ENCODE measurements around the gene P2RX6. TPM values are rescaled to one million over a fixed set of nuclear protein-coding genes. Genes with fewer than 3 reads are reported as not detected.

P2RX6 gene
- polyA plus RNA-seq, 1 of the 3 experiments (the other 2 are of a cell fraction) = 7.1 TPM

DNA sequence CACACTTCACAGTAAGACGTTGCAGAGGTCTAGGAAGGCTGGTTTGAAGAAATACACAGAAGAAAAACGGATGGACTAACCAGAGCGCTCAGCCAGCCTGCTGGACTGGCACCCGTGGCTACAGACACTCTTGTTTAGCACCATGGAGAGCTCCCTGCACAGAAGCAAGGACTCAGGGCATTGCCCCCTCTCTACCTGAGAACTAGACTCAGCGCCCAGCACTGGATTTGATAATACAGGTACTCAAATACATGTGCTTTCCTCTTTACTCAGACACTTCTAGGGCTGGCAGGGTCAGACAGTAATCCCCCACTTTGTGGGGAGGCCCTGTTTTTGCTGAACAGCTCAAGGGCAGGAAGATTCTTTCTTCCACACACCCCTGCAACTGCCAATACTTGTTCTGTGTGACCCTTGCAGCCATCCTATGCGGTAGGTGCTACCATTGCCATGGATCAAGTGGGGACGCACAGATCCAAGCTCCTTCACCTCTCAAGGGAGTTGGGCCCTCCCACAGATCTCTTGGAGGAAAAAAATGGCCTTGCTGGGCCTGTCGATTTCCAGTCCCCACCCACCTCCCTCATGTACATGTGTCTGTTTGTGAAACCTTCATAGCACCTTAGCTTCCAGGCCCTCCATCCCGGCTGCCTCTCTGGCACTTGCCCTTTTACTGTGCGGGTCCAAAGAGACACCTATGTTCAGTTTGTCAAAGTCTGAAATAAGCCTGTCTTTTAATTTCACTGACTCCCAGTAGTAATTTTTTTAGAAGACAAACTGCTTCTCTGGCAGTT lies 5.1 kb upstream of the P2RX6 start:
- DNase-seq = no peak
- 74% methylated on average over 8 of the region's 10 CpGs for WGBS (ENCODE audit: low lambda C conversion rate)
- no peak overlapping the region for H3K4me3 ChIP-seq (ENCODE audit: low read depth in 2 of 2, low read length in 1 of 2)
- peaks cover 7% of the 10 kb centered on the region; the same call in 1 of the 2 replicates for H3K79me2 ChIP-seq (ENCODE audit: insufficient read depth)
- ChIA-PET CTCF (interaction anchor here (1.0 kb wide), 1 partner anchor 28 kb away, joined by 3 read pairs; the partner anchor contains the start of gene LZTR1), POLR2A (interaction anchor here (1.2 kb wide), 1 partner anchor 28 kb away, joined by 3 read pairs; the partner anchor contains the start of gene LZTR1)
- no peak overlapping the region for H3K27ac ChIP-seq (ENCODE audit: low read depth in 2 of 2, low read length in 1 of 2)
- peaks cover 0 to 4% of the 10 kb centered on the region in 2 experiments for H3K36me3 ChIP-seq (replicated peaks in 1 of 2; ENCODE audit: control insufficient read depth in 1 of 2, insufficient read depth in 2 of 2, low read length in 1 of 2)
- H3F3A ChIP-seq (replicated peaks; ENCODE audit: insufficient read depth) = peaks cover 5% of the 10 kb centered on the region
- no peak overlapping the region for H3K9ac ChIP-seq
- no peaks in the 10 kb centered on the region for H4K20me1 ChIP-seq (ENCODE audit: insufficient read depth)
- H3K9me3 ChIP-seq = no peaks in the 10 kb centered on the region
- no peaks in the 10 kb centered on the region for H3K9me2 ChIP-seq
- TF ChIP-seq, protein P1, sequence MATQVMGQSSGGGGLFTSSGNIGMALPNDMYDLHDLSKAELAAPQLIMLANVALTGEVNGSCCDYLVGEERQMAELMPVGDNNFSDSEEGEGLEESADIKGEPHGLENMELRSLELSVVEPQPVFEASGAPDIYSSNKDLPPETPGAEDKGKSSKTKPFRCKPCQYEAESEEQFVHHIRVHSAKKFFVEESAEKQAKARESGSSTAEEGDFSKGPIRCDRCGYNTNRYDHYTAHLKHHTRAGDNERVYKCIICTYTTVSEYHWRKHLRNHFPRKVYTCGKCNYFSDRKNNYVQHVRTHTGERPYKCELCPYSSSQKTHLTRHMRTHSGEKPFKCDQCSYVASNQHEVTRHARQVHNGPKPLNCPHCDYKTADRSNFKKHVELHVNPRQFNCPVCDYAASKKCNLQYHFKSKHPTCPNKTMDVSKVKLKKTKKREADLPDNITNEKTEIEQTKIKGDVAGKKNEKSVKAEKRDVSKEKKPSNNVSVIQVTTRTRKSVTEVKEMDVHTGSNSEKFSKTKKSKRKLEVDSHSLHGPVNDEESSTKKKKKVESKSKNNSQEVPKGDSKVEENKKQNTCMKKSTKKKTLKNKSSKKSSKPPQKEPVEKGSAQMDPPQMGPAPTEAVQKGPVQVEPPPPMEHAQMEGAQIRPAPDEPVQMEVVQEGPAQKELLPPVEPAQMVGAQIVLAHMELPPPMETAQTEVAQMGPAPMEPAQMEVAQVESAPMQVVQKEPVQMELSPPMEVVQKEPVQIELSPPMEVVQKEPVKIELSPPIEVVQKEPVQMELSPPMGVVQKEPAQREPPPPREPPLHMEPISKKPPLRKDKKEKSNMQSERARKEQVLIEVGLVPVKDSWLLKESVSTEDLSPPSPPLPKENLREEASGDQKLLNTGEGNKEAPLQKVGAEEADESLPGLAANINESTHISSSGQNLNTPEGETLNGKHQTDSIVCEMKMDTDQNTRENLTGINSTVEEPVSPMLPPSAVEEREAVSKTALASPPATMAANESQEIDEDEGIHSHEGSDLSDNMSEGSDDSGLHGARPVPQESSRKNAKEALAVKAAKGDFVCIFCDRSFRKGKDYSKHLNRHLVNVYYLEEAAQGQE (IDR thresholded peaks at IDR 0.05; ENCODE audit: low read depth, low read length) = peak; percentile 97
- no peak for TF ChIP-seq RXRA (IDR thresholded peaks at IDR 0.05; ENCODE audit: borderline replicate concordance, low read depth)
- no peak overlapping the region for H2AFZ ChIP-seq (ENCODE audit: low read depth)
- H3K27me3 ChIP-seq (ENCODE audit: insufficient read depth) = no peaks in the 10 kb centered on the region
- no peak overlapping the region for H3K4me2 ChIP-seq
- H3K4me1 ChIP-seq (ENCODE audit: control insufficient read depth in 1 of 2, insufficient read depth in 2 of 2, low read depth in 1 of 2, low read length in 1 of 2) = peaks cover 5 to 21% of the 10 kb centered on the region in 2 experiments; a peak in 3 of 4 replicates

DNA sequence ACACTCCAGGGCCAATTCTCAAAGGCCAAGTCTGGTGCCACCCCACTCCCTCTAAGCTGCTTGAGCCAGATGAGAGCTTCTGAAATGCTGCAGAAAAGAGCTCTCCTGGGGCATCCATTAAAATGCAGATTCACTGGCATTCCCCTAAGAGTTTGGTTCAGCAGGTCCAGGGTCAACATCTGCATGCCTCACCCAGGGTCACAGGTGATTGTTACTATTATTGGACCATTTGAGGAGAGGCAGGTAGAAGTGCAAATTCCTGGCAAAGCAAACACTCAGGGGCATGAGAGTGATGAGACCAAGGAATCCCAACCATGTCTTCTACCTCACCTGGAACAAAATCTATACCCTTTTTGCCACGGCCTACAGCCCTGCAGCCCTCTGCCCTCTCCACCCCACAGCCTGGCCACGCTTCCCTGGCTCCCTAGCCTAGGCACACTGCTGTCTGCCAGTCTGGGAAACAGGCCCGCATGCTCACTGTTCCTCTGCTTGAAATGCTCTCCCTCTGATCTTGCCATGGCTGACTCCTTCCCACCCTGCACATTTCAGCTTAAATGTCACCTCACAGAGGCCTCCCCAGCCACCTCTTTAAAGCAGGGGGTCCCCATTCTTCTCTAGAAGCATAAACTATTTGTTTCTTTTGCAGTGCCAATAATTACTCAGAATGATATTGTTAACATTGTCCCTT lies 4.4 kb upstream of the P2RX6 start:
- Histone ChIP-seq H3K4me1 (ENCODE audit: control insufficient read depth in 1 of 2, insufficient read depth in 2 of 2, low read depth in 1 of 2, low read length in 1 of 2) (peaks cover 11 to 29% of the 10 kb centered on the region in 2 experiments; a peak in 3 of 4 replicates), H3F3A (replicated peaks; ENCODE audit: insufficient read depth) (peaks cover 5% of the 10 kb centered on the region), H3K36me3 (replicated peaks in 1 of 2; ENCODE audit: control insufficient read depth in 1 of 2, insufficient read depth in 2 of 2, low read length in 1 of 2) (peaks cover 0 to 4% of the 10 kb centered on the region in 2 experiments), H3K9me2 (no peaks in the 10 kb centered on the region), H3K9ac (no peak overlapping the region), H4K20me1 (ENCODE audit: insufficient read depth) (no peaks in the 10 kb centered on the region), H3K27ac (ENCODE audit: low read depth in 2 of 2, low read length in 1 of 2) (no peak overlapping the region), H3K4me3 (ENCODE audit: low read depth in 2 of 2, low read length in 1 of 2) (no peak overlapping the region), H3K9me3 (no peaks in the 10 kb centered on the region), H2AFZ (ENCODE audit: low read depth) (no peak overlapping the region), H3K27me3 (ENCODE audit: insufficient read depth) (no peaks in the 10 kb centered on the region), H3K4me2 (no peak overlapping the region), H3K79me2 (ENCODE audit: insufficient read depth) (peaks cover 7% of the 10 kb centered on the region; the same call in 1 of the 2 replicates)
- no peak for TF ChIP-seq RFX5 (IDR thresholded peaks at IDR 0.05; ENCODE audit: low read length)
- 93% methylated on average over 3 of the region's 3 CpGs for WGBS (ENCODE audit: low lambda C conversion rate)
- ChIA-PET CTCF (interaction anchor here (1.0 to 2.4 kb wide), 2 partner anchors 29 to 125 kb away, joined by 3 to 4 read pairs; partner anchors contain the start of gene LZTR1), POLR2A (interaction anchor here (1.2 kb wide), 1 partner anchor 28 kb away, joined by 3 read pairs; the partner anchor contains the start of gene LZTR1)
- no peak for DNase-seq

All from SK-N-SH (cell line).